ENCODE measurements around the gene INHBB. TPM values are rescaled to one million over a fixed set of nuclear protein-coding genes. Genes with fewer than 3 reads are reported as not detected.
"Not testable (repeated sequence)": the region's sequence is repeated elsewhere in the genome, so short reads cannot be mapped to it uniquely, and the experiment has no call there.

INHBB gene
- total RNA-seq, 1 donor from 2014 or later: 0.62 TPM

- Mint-ChIP-seq H3K36me3 (ENCODE audit: unreplicated experiment) (no peaks in the 10 kb centered on the region), H3K4me3 (ENCODE audit: unreplicated experiment) (no peak overlapping the region), H3K27me3 (ENCODE audit: unreplicated experiment) (peaks cover 21% of the 10 kb centered on the region), H3K4me1 (ENCODE audit: unreplicated experiment) (no peaks in the 10 kb centered on the region), H3K9me3 (ENCODE audit: unreplicated experiment) (no peaks in the 10 kb centered on the region), H3K27ac (ENCODE audit: unreplicated experiment) (no peak overlapping the region)
- TF ChIP-seq, protein P1, sequence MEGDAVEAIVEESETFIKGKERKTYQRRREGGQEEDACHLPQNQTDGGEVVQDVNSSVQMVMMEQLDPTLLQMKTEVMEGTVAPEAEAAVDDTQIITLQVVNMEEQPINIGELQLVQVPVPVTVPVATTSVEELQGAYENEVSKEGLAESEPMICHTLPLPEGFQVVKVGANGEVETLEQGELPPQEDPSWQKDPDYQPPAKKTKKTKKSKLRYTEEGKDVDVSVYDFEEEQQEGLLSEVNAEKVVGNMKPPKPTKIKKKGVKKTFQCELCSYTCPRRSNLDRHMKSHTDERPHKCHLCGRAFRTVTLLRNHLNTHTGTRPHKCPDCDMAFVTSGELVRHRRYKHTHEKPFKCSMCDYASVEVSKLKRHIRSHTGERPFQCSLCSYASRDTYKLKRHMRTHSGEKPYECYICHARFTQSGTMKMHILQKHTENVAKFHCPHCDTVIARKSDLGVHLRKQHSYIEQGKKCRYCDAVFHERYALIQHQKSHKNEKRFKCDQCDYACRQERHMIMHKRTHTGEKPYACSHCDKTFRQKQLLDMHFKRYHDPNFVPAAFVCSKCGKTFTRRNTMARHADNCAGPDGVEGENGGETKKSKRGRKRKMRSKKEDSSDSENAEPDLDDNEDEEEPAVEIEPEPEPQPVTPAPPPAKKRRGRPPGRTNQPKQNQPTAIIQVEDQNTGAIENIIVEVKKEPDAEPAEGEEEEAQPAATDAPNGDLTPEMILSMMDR (IDR thresholded peaks at IDR 0.05): no peak
- DNase-seq (ENCODE audit: extremely low spot score, unreplicated experiment): no peak
These were observed 42.5 kb downstream of the INHBB start for GRCh38 chr2:120388222-120389035.

GRCh38 chr2:120389036-120389391, 43.1 kb downstream of the INHBB start:
- Mint-ChIP-seq H3K4me3 (ENCODE audit: unreplicated experiment) (no peak overlapping the region), H3K4me1 (ENCODE audit: unreplicated experiment) (no peaks in the 10 kb centered on the region), H3K36me3 (ENCODE audit: unreplicated experiment) (no peaks in the 10 kb centered on the region), H3K9me3 (ENCODE audit: unreplicated experiment) (no peaks in the 10 kb centered on the region), H3K27me3 (ENCODE audit: unreplicated experiment) (peaks cover 24% of the 10 kb centered on the region), H3K27ac (ENCODE audit: unreplicated experiment) (no peak overlapping the region)
- TF ChIP-seq, protein P1 (IDR thresholded peaks at IDR 0.05): no peak
- peak; percentile 77 for DNase-seq (ENCODE audit: extremely low spot score, unreplicated experiment)

GRCh38 chr2:120390381-120391055, 44.6 kb downstream of the INHBB start:
- TF ChIP-seq, protein P1 (IDR thresholded peaks at IDR 0.05): no peak
- peaks cover 24% of the 10 kb centered on the region for H3K27me3 Mint-ChIP-seq (ENCODE audit: unreplicated experiment)
- H3K27ac Mint-ChIP-seq (ENCODE audit: unreplicated experiment): no peak overlapping the region
- H3K9me3 Mint-ChIP-seq (ENCODE audit: unreplicated experiment): no peaks in the 10 kb centered on the region
- peak; percentile 75 for DNase-seq (ENCODE audit: extremely low spot score, unreplicated experiment)
- H3K36me3 Mint-ChIP-seq (ENCODE audit: unreplicated experiment): no peaks in the 10 kb centered on the region
- no peaks in the 10 kb centered on the region for H3K4me1 Mint-ChIP-seq (ENCODE audit: unreplicated experiment)
- no peak overlapping the region for H3K4me3 Mint-ChIP-seq (ENCODE audit: unreplicated experiment)

DNA sequence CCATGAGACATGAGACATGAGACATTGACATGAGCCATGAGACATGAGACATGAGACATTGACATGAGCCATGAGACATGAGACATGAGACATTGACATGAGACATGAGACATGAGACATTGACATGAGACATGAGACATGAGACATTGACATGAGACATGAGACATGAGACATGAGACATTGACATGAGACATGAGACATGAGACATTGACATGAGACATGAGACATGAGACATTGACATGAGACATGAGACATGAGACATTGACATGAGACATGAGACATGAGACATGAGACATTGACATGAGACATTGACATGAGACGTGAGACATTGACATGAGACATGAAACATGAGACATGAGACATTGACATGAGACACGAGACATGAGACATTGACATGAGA, 45.4 kb downstream of the INHBB start:
- peaks cover 20% of the 10 kb centered on the region for H3K27me3 Mint-ChIP-seq (ENCODE audit: unreplicated experiment)
- DNase-seq (ENCODE audit: extremely low spot score, unreplicated experiment); H3K4me3 Mint-ChIP-seq (ENCODE audit: unreplicated experiment); H3K9me3 Mint-ChIP-seq (ENCODE audit: unreplicated experiment); H3K27ac Mint-ChIP-seq (ENCODE audit: unreplicated experiment); H3K4me1 Mint-ChIP-seq (ENCODE audit: unreplicated experiment); H3K36me3 Mint-ChIP-seq (ENCODE audit: unreplicated experiment): not testable (repeated sequence)

DNA sequence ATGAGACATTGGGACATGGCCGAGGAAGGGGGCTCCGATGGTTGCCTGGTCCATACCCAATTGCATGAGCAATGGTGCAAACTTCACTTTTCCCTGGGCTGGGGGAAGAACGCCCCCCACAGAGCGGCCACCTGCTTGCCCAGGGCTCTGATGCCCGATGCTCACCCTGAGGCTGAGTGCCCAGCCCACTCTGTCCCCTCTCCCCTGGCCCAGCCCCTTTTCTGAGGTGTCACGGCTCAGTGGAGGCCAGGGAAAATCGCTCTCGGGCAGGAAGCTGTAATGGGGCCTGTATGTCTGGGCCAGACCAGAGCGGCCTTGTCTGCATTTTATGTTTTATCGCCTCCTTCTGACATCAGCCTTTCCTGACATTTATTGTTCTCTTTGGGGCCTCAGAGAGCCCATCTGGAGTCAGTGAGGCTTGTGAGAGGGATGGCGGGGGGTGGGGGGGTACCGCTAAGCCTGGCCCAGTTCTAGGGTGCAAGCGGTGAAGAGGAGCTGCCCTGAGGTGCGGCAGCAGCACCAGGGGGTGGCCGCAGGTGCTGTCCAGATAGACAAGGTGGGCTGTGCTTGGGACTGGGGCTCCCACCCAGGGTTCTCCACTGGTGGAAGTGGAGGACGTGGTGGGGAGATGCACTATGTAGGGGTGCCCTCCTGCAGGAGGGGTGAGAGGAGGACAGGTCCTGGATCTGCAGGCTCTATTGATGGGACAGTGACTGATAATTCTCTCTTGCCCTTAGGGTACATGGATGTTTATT, 46.2 kb downstream of the INHBB start:
- peaks cover 18% of the 10 kb centered on the region for H3K27me3 Mint-ChIP-seq (ENCODE audit: unreplicated experiment)
- DNase-seq (ENCODE audit: extremely low spot score, unreplicated experiment): peak; percentile 76
- peaks cover 1% of the 10 kb centered on the region for H3K4me1 Mint-ChIP-seq (ENCODE audit: unreplicated experiment)
- TF ChIP-seq, protein P1 (IDR thresholded peaks at IDR 0.05): no peak
- H3K27ac Mint-ChIP-seq (ENCODE audit: unreplicated experiment): no peak overlapping the region
- H3K9me3 Mint-ChIP-seq (ENCODE audit: unreplicated experiment): no peaks in the 10 kb centered on the region
- H3K4me3 Mint-ChIP-seq (ENCODE audit: unreplicated experiment): no peak overlapping the region
- no peaks in the 10 kb centered on the region for H3K36me3 Mint-ChIP-seq (ENCODE audit: unreplicated experiment)

Data from osteocyte (in vitro differentiated cells).